ENCODE measurements around the gene PTH2.

GRCh38 chr19:49439836-49440235, 16.6 kb upstream of the PTH2 start:
- TF ChIP-seq CTCF (IDR thresholded peaks at IDR 0.05; ENCODE audit: low read length) (no peak), EZH2 (optimal IDR thresholded peaks at IDR 0.05; ENCODE audit: low read depth, low read length) (no peak)

Measured in MM.1S (cell line).